GM18873 (cell line): ENCODE results near the gene RUNX1.

ENCODE experiments used
- ATAC-seq: cut with Tn5 transposase; IDR thresholded peaks from one replicate; pipeline ENCODE4 v1.9.1; 2021; ENCODE audit warnings: mild to moderate bottlenecking, moderate library complexity, moderate number of reproducible peaks; ENCODE audit not compliant: unreplicated experiment, low FRiP score

RUNX1 gene

GRCh38 chr21:35019631-35020032, 29.5 kb downstream of the RUNX1 start:
- no peak for ATAC-seq

GRCh38 chr21:35017256-35017655, 31.8 kb downstream of the RUNX1 start:
- no peak for ATAC-seq

- no peak for ATAC-seq
Measured at GRCh38 chr21:35016517-35017188, 32.4 kb downstream of the RUNX1 start.

GRCh38 chr21:35016071-35016470, 33.0 kb downstream of the RUNX1 start:
- no peak for ATAC-seq

- no peak for ATAC-seq
Measured at GRCh38 chr21:35015435-35016024, 33.6 kb downstream of the RUNX1 start.

- ATAC-seq: no peak
Measured at GRCh38 chr21:35014302-35015041, 34.6 kb downstream of the RUNX1 start.

GRCh38 chr21:35011681-35012080, 37.4 kb downstream of the RUNX1 start:
- ATAC-seq: no peak

- no peak for ATAC-seq
Measured at GRCh38 chr21:35010447-35010846, 38.7 kb downstream of the RUNX1 start.

- no peak for ATAC-seq
Measured at GRCh38 chr21:35007348-35007747, 41.8 kb downstream of the RUNX1 start.

- ATAC-seq: no peak
Measured at GRCh38 chr21:35006771-35007170, 42.3 kb downstream of the RUNX1 start.

GRCh38 chr21:35006248-35006647, 42.9 kb downstream of the RUNX1 start:
- ATAC-seq: no peak

GRCh38 chr21:35005560-35006224, 43.4 kb downstream of the RUNX1 start:
- ATAC-seq: no peak

- ATAC-seq: no peak
Measured at GRCh38 chr21:35005077-35005476, 44.0 kb downstream of the RUNX1 start.

- ATAC-seq: no peak
Measured at GRCh38 chr21:35004314-35004713, 44.8 kb downstream of the RUNX1 start.

- no peak for ATAC-seq
Measured at GRCh38 chr21:35002879-35003722, 46.0 kb downstream of the RUNX1 start.

- ATAC-seq: no peak
Measured at GRCh38 chr21:34999397-34999941, 49.6 kb downstream of the RUNX1 start.

GRCh38 chr21:34998176-34998575, 50.9 kb downstream of the RUNX1 start:
- ATAC-seq: no peak

GRCh38 chr21:34997294-34997693, 51.8 kb downstream of the RUNX1 start:
- no peak for ATAC-seq

GRCh38 chr21:34996304-34997101, 52.6 kb downstream of the RUNX1 start:
- no peak for ATAC-seq
